WTC11 (cell line): ENCODE results near the gene THSD7B. TPM values are rescaled to one million over a fixed set of nuclear protein-coding genes. Genes with fewer than 3 reads are reported as not detected.

ENCODE experiments used
- ATAC-seq: fragments of 200-7000 bp; cut with Tn5 transposase; 2 replicates; pipeline ENCODE4 v1.10.0; 2021; ENCODE audit warnings: mild to moderate bottlenecking, moderate library complexity
- CTCF ChIA-PET: fragments of 300-600 bp; sonication (Branson Sonifier 250); formaldehyde crosslinking; loops from one replicate; lab custom pipeline; 2021; ENCODE audit warnings: antibody characterized with exemption; lab: Charles Lee
- POLR2A ChIA-PET: fragments of 350-600 bp; sonication (Branson Sonifier 250); formaldehyde crosslinking; loops from one replicate; lab custom pipeline; 2021; ENCODE audit warnings: antibody characterized with exemption; lab: Charles Lee
- DNase-seq: peaks from one replicate; pipeline ENCODE4 v3.0.0; 2021; ENCODE audit warnings: low spot score
- H3K27ac Mint-ChIP-seq: 2 replicates; pipeline ENCODE4 v1.8.0; 2021; ENCODE audit warnings: mixed read lengths
- H3K27me3 Mint-ChIP-seq: 2 replicates; pipeline ENCODE4 v1.8.0; 2021; ENCODE audit warnings: low read depth, mild to moderate bottlenecking, moderate library complexity, mixed read lengths
- H3K36me3 Mint-ChIP-seq: 2 replicates; pipeline ENCODE4 v1.8.0; 2021; ENCODE audit warnings: mixed read lengths
- H3K4me1 Mint-ChIP-seq: 2 replicates; pipeline ENCODE4 v1.8.0; 2022; ENCODE audit warnings: mixed read lengths
- H3K4me3 Mint-ChIP-seq: 2 replicates; pipeline ENCODE4 v1.8.0; 2021; ENCODE audit warnings: mild to moderate bottlenecking, moderate library complexity, mixed read lengths
- H3K9me3 Mint-ChIP-seq: 2 replicates; pipeline ENCODE4 v1.8.0; 2021; ENCODE audit warnings: mixed read lengths
- ATF1 ChIP-seq: sonication (generic); formaldehyde crosslinking; IDR thresholded peaks from 2 replicates; pipeline ENCODE4 v1.8.1; 2023; ENCODE audit warnings: mild to moderate bottlenecking, moderate library complexity, missing genetic modification reagents
- CBFB ChIP-seq: sonication (generic); formaldehyde crosslinking; IDR thresholded peaks from 2 replicates; pipeline ENCODE4 v1.8.1; 2022; ENCODE audit warnings: mild to moderate bottlenecking, low read depth, missing genetic modification reagents
- CREM ChIP-seq: sonication (generic); formaldehyde crosslinking; IDR thresholded peaks from 2 replicates; pipeline ENCODE4 v1.8.1; 2022; ENCODE audit warnings: mild to moderate bottlenecking, missing genetic modification reagents, moderate library complexity
- EMX1 ChIP-seq: fragments of 250-450 bp; sonication (Bioruptor Pico); IDR thresholded peaks from 2 replicates; pipeline ENCODE4 v1.8.0; 2021; ENCODE audit warnings: mild to moderate bottlenecking
- ESRRA ChIP-seq: sonication (generic); formaldehyde crosslinking; IDR thresholded peaks from 2 replicates; pipeline ENCODE4 v1.8.1; 2022; ENCODE audit warnings: mild to moderate bottlenecking, missing genetic modification reagents, borderline replicate concordance
- ETV6 ChIP-seq: sonication (generic); formaldehyde crosslinking; IDR thresholded peaks from 2 replicates; pipeline ENCODE4 v1.8.1; 2022; ENCODE audit warnings: mild to moderate bottlenecking, missing genetic modification reagents
- FOXK1 ChIP-seq: sonication (generic); formaldehyde crosslinking; IDR thresholded peaks from 2 replicates; pipeline ENCODE4 v1.8.0; 2022; ENCODE audit warnings: mild to moderate bottlenecking, moderate library complexity, missing genetic modification reagents
- GABPB1 ChIP-seq: sonication (generic); formaldehyde crosslinking; IDR thresholded peaks from 2 replicates; pipeline ENCODE4 v1.8.1; 2023; ENCODE audit warnings: mild to moderate bottlenecking, missing genetic modification reagents
- NFE2L1 ChIP-seq: sonication (generic); formaldehyde crosslinking; IDR thresholded peaks from 2 replicates; pipeline ENCODE4 v1.8.1; 2023; ENCODE audit warnings: missing genetic modification reagents
- NFYB ChIP-seq: sonication (generic); formaldehyde crosslinking; conservative IDR thresholded peaks from 2 replicates; pipeline ENCODE4 v1.8.0; 2022; ENCODE audit warnings: low read depth, missing genetic modification reagents
- NR1H2 ChIP-seq: sonication (generic); formaldehyde crosslinking; IDR thresholded peaks from 2 replicates; pipeline ENCODE4 v1.9.0; 2021; ENCODE audit warnings: mild to moderate bottlenecking, moderate library complexity, missing genetic modification reagents
- RELA ChIP-seq: sonication (generic); formaldehyde crosslinking; IDR thresholded peaks from 2 replicates; pipeline ENCODE4 v1.8.1; 2022; ENCODE audit warnings: missing genetic modification reagents, mild to moderate bottlenecking, borderline replicate concordance
- RORB ChIP-seq: fragments of 250-450 bp; sonication (Bioruptor Pico); IDR thresholded peaks from 2 replicates; pipeline ENCODE4 v1.9.0; 2021; ENCODE audit warnings: mild to moderate bottlenecking
- TCF7 ChIP-seq: sonication (generic); formaldehyde crosslinking; IDR thresholded peaks from 2 replicates; pipeline ENCODE4 v1.8.0; 2022; ENCODE audit warnings: mild to moderate bottlenecking, low read depth, missing genetic modification reagents, moderate library complexity
- TEAD1 ChIP-seq: sonication (generic); formaldehyde crosslinking; IDR thresholded peaks from 2 replicates; pipeline ENCODE4 v1.8.0; 2022; ENCODE audit warnings: mild to moderate bottlenecking, missing genetic modification reagents
- TEAD4 ChIP-seq: sonication (generic); formaldehyde crosslinking; IDR thresholded peaks from 2 replicates; pipeline ENCODE4 v1.8.0; 2022; ENCODE audit warnings: mild to moderate bottlenecking, missing genetic modification reagents
- ZBTB21 ChIP-seq: sonication (generic); formaldehyde crosslinking; IDR thresholded peaks from 2 replicates; pipeline ENCODE4 v1.8.1; 2023; ENCODE audit warnings: mild to moderate bottlenecking, missing genetic modification reagents, borderline replicate concordance
- ZNF121 ChIP-seq: sonication (generic); formaldehyde crosslinking; IDR thresholded peaks from 2 replicates; pipeline ENCODE4 v1.8.0; 2023; ENCODE audit warnings: missing genetic modification reagents
- ZNF396 ChIP-seq: fragments of 250-450 bp; sonication (Bioruptor Pico); IDR thresholded peaks from 2 replicates; pipeline ENCODE4 v1.8.0; 2021; ENCODE audit warnings: mild to moderate bottlenecking, moderate library complexity, borderline replicate concordance
- ZNF423 ChIP-seq: fragments of 250-450 bp; sonication (Bioruptor Pico); IDR thresholded peaks from 2 replicates; pipeline ENCODE4 v2.1.2; 2022; ENCODE audit warnings: mild to moderate bottlenecking, moderate library complexity
- total RNA-seq: library from RNA; stranded (reverse); gene quantifications from 3 replicates; pipeline ENCODE4 v1.2.3, GENCODE V29; 2021
- TF ChIP-seq, protein P1 (sequence below): fragments of 250-450 bp; sonication (Bioruptor Pico); IDR thresholded peaks from 2 replicates; pipeline ENCODE4 v1.9.0; 2021; ENCODE audit warnings: mild to moderate bottlenecking
- TF ChIP-seq, protein P2 (sequence below): fragments of 200-600 bp; IDR thresholded peaks from 2 replicates; pipeline ENCODE4 v1.8.0; 2022; ENCODE audit warnings: antibody characterized with exemption
- TF ChIP-seq, protein P3 (sequence below): sonication (generic); formaldehyde crosslinking; IDR thresholded peaks from 2 replicates; pipeline ENCODE4 v1.8.1; 2022; ENCODE audit warnings: missing genetic modification reagents, borderline replicate concordance
- TF ChIP-seq, protein P4 (sequence below): sonication (generic); formaldehyde crosslinking; IDR thresholded peaks from 2 replicates; pipeline ENCODE4 v1.8.1; 2023; ENCODE audit warnings: mild to moderate bottlenecking, moderate library complexity, missing genetic modification reagents
- TF ChIP-seq, protein P5 (sequence below): sonication (generic); formaldehyde crosslinking; IDR thresholded peaks from 2 replicates; pipeline ENCODE4 v1.8.0; 2023; ENCODE audit warnings: missing genetic modification reagents
- TF ChIP-seq, protein P6 (sequence below): sonication (generic); formaldehyde crosslinking; IDR thresholded peaks from 2 replicates; pipeline ENCODE4 v1.8.1; 2023; ENCODE audit warnings: mild to moderate bottlenecking, missing genetic modification reagents
- TF ChIP-seq, protein P7 (sequence below): fragments of 250-450 bp; sonication (Bioruptor Pico); IDR thresholded peaks from 2 replicates; pipeline ENCODE4 v1.9.0; 2021; ENCODE audit warnings: moderate library complexity, mild to moderate bottlenecking, inconsistent platforms, borderline replicate concordance

The THSD7B gene
- total RNA-seq, 1 experiment from 2014 or later, result 2.9 TPM

DNA sequence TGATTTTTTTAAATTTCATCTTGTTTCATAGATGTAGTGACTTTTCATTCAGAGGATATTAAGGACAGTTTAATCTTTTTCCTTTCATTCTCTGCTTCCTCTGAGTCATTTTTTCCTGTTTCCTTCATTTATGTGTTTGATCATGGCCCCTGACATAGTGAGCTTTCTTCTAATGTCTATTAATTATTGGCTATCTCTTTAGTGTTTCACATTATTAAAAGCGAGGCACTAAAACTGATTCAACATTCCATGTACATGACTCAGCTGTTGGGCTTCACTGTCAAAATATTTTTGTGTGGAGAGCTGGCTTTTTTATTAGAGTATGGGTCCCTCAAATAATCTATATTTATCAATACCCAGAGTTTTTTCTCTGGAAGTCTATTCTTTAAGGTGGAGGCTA, 125.8 kb downstream of the THSD7B start:
- DNase-seq, result no peak
- CTCF ChIA-PET, result interaction anchor here (1.0 kb wide), 1 partner anchor 467 kb away, joined by 3 read pairs; no protein-coding TSS in a partner anchor
- H3K4me1 Mint-ChIP-seq, result no peaks in the 10 kb centered on the region
- POLR2A ChIA-PET, result no interaction called here
- no peaks in the 10 kb centered on the region for H3K36me3 Mint-ChIP-seq
- H3K27me3 Mint-ChIP-seq, result no peaks in the 10 kb centered on the region; the same call in 1 of the 2 replicates
- no peak for TF ChIP-seq NR1H2 (CRISPR knock-in tag)
- TF ChIP-seq NFYB (CRISPR knock-in tag), result no peak
- no peak for TF ChIP-seq FOXK1 (CRISPR knock-in tag)
- no peak for TF ChIP-seq ZNF121 (CRISPR knock-in tag)
- TF ChIP-seq, protein P1, sequence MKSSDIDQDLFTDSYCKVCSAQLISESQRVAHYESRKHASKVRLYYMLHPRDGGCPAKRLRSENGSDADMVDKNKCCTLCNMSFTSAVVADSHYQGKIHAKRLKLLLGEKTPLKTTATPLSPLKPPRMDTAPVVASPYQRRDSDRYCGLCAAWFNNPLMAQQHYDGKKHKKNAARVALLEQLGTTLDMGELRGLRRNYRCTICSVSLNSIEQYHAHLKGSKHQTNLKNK (CRISPR knock-in tag), result no peak
- TF ChIP-seq, protein P2, sequence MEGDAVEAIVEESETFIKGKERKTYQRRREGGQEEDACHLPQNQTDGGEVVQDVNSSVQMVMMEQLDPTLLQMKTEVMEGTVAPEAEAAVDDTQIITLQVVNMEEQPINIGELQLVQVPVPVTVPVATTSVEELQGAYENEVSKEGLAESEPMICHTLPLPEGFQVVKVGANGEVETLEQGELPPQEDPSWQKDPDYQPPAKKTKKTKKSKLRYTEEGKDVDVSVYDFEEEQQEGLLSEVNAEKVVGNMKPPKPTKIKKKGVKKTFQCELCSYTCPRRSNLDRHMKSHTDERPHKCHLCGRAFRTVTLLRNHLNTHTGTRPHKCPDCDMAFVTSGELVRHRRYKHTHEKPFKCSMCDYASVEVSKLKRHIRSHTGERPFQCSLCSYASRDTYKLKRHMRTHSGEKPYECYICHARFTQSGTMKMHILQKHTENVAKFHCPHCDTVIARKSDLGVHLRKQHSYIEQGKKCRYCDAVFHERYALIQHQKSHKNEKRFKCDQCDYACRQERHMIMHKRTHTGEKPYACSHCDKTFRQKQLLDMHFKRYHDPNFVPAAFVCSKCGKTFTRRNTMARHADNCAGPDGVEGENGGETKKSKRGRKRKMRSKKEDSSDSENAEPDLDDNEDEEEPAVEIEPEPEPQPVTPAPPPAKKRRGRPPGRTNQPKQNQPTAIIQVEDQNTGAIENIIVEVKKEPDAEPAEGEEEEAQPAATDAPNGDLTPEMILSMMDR, result no peak
- TF ChIP-seq GABPB1 (CRISPR knock-in tag), result no peak
- TF ChIP-seq EMX1 (CRISPR knock-in tag), result no peak
- TF ChIP-seq ZBTB21, result no peak
- TF ChIP-seq RELA (CRISPR knock-in tag), result no peak
- TF ChIP-seq ETV6 (CRISPR knock-in tag), result no peak
- TF ChIP-seq, protein P3, sequence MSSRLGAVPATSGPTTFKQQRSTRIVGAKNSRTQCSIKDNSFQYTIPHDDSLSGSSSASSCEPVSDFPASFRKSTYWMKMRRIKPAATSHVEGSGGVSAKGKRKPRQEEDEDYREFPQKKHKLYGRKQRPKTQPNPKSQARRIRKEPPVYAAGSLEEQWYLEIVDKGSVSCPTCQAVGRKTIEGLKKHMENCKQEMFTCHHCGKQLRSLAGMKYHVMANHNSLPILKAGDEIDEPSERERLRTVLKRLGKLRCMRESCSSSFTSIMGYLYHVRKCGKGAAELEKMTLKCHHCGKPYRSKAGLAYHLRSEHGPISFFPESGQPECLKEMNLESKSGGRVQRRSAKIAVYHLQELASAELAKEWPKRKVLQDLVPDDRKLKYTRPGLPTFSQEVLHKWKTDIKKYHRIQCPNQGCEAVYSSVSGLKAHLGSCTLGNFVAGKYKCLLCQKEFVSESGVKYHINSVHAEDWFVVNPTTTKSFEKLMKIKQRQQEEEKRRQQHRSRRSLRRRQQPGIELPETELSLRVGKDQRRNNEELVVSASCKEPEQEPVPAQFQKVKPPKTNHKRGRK (CRISPR knock-in tag), result no peak
- TF ChIP-seq, protein P4, sequence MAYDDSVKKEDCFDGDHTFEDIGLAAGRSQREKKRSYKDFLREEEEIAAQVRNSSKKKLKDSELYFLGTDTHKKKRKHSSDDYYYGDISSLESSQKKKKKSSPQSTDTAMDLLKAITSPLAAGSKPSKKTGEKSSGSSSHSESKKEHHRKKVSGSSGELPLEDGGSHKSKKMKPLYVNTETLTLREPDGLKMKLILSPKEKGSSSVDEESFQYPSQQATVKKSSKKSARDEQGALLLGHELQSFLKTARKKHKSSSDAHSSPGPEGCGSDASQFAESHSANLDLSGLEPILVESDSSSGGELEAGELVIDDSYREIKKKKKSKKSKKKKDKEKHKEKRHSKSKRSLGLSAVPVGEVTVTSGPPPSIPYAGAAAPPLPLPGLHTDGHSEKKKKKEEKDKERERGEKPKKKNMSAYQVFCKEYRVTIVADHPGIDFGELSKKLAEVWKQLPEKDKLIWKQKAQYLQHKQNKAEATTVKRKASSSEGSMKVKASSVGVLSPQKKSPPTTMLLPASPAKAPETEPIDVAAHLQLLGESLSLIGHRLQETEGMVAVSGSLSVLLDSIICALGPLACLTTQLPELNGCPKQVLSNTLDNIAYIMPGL (CRISPR knock-in tag), result no peak
- TF ChIP-seq TEAD1 (CRISPR knock-in tag), result no peak
- no peak for TF ChIP-seq ATF1
- TF ChIP-seq, protein P5, sequence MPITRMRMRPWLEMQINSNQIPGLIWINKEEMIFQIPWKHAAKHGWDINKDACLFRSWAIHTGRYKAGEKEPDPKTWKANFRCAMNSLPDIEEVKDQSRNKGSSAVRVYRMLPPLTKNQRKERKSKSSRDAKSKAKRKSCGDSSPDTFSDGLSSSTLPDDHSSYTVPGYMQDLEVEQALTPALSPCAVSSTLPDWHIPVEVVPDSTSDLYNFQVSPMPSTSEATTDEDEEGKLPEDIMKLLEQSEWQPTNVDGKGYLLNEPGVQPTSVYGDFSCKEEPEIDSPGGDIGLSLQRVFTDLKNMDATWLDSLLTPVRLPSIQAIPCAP, result no peak
- TF ChIP-seq, protein P6, sequence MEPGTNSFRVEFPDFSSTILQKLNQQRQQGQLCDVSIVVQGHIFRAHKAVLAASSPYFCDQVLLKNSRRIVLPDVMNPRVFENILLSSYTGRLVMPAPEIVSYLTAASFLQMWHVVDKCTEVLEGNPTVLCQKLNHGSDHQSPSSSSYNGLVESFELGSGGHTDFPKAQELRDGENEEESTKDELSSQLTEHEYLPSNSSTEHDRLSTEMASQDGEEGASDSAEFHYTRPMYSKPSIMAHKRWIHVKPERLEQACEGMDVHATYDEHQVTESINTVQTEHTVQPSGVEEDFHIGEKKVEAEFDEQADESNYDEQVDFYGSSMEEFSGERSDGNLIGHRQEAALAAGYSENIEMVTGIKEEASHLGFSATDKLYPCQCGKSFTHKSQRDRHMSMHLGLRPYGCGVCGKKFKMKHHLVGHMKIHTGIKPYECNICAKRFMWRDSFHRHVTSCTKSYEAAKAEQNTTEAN, result no peak
- TF ChIP-seq TEAD4 (CRISPR knock-in tag), result no peak
- no peak for TF ChIP-seq ZNF423 (CRISPR knock-in tag)
- peaks cover 6% of the 10 kb centered on the region; the same call in 1 of the 2 replicates for H3K9me3 Mint-ChIP-seq
- H3K4me3 Mint-ChIP-seq, result no peak overlapping the region
- ATAC-seq, result no peak
- no peak overlapping the region for H3K27ac Mint-ChIP-seq

DNA sequence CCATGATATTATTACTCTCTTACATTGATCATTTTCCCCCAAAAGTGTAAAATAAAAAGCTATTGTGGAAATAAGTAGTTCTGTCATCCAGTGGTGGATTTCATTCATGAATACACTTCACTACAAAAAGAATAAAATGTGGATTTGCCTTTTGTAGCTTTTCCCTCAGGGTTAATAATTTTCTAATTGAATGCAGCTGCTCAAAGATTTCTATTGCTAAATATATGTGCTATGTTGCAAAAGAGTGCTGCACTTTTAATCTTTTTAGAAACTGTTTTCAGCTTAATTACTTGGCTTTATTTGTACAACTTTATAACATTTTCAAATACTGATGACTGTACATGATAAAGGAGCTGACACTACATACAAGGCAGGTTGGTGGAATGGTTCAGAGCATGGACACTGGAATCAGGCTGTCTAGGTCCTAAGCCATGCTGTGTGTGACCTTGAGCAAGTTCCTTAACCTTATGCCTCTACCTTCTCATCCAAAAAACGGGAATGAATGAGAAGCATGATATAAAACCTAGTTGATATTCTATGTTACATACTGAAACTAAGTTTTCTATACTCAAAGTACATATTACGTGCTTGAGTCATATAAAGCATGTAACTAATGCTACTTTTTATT, 128.8 kb downstream of the THSD7B start:
- TF ChIP-seq ZNF396 (CRISPR knock-in tag) (no peak), RORB (CRISPR knock-in tag) (no peak), CBFB (CRISPR knock-in tag) (no peak), TCF7 (CRISPR knock-in tag) (no peak), ZNF423 (CRISPR knock-in tag) (no peak), GABPB1 (CRISPR knock-in tag) (no peak), ESRRA (CRISPR knock-in tag) (no peak), CREM (CRISPR knock-in tag) (no peak), NFE2L1 (no peak)
- TF ChIP-seq, protein P5, result no peak
- TF ChIP-seq, protein P7, sequence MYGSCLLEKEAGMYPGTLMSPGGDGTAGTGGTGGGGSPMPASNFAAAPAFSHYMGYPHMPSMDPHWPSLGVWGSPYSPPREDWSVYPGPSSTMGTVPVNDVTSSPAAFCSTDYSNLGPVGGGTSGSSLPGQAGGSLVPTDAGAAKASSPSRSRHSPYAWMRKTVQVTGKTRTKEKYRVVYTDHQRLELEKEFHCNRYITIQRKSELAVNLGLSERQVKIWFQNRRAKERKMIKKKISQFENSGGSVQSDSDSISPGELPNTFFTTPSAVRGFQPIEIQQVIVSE, result no peak
- TF ChIP-seq, all 79 proteins: peak for 0
- H3K36me3 Mint-ChIP-seq, result peaks cover 11% of the 10 kb centered on the region; the same call in 1 of the 2 replicates
- H3K4me1 Mint-ChIP-seq, result no peaks in the 10 kb centered on the region
- DNase-seq (no peak), ATAC-seq (no peak)
- no peak overlapping the region for H3K27ac Mint-ChIP-seq
- ChIA-PET CTCF (no interaction called here), POLR2A (no interaction called here)
- H3K4me3 Mint-ChIP-seq, result no peak overlapping the region
- no peaks in the 10 kb centered on the region; the same call in 1 of the 2 replicates for H3K27me3 Mint-ChIP-seq
- H3K9me3 Mint-ChIP-seq, result peaks cover 14% of the 10 kb centered on the region
